GM12878 (cell line): ENCODE results near the gene DOCK1. TPM values are rescaled to one million over a fixed set of nuclear protein-coding genes. Genes with fewer than 3 reads are reported as not detected.

Source experiments
- ATAC-seq: fragments of 200-7000 bp; cut with Tn5 transposase; 3 replicates; pipeline ENCODE4 v1.9.1; 2020; ENCODE audit warnings: mild to moderate bottlenecking, moderate library complexity
- BruUV-seq: library from RNA; stranded (reverse); fragments of 400-500 nt; replicated peaks from 2 replicates; lab custom pipeline; 2021; lab: Mats Ljungman, UMichigan
- CTCF ChIA-PET: fragments of 300-600 bp; sonication (Branson Sonifier 250); formaldehyde crosslinking; extraction: SDS; loops from one replicate; lab custom pipeline; 2021; ENCODE audit warnings: inconsistent platforms; lab: Yijun Ruan, JAX
- POLR2A ChIA-PET: fragments of 350-600 bp; formaldehyde crosslinking; extraction: SDS; loops from one replicate; lab custom pipeline; 2021; ENCODE audit warnings: inconsistent platforms; lab: Charles Lee
- RAD21 ChIA-PET: fragments of 300-600 bp; sonication (Branson Sonifier 250); formaldehyde crosslinking; loops from one replicate; lab custom pipeline; 2023; ENCODE audit warnings: antibody characterized with exemption; ENCODE audit not compliant: unreplicated experiment; lab: Charles Lee
- SMC1A ChIA-PET: fragments of 300-600 bp; sonication (Branson Sonifier 250); formaldehyde crosslinking; loops from one replicate; lab custom pipeline; 2023; ENCODE audit not compliant: unreplicated experiment, uncharacterized antibody; lab: Charles Lee
- DNase-seq: peaks from one replicate; pipeline ENCODE4 v3.0.0-alpha.2; 2011; ENCODE audit warnings: low read depth, low spot score
- FAIRE-seq: peaks from 3 replicates; lab custom pipeline; 2011; peaks lifted over from hg19 to GRCh38; lab: Jason Lieb, UNC
- H2AFZ ChIP-seq: 2 replicates; pipeline ENCODE4 v1.6.0; 2011; ENCODE audit warnings: low read depth, low read length, control low read depth; ENCODE audit not compliant: control insufficient read depth
- H3K27ac ChIP-seq: 2 replicates; pipeline ENCODE4 v1.5.1; 2011; ENCODE audit warnings: control low read depth; ENCODE audit not compliant: control insufficient read depth, insufficient read depth
- H3K27me3 ChIP-seq, 2 experiments: replicated peaks in 1 of 2; 2 replicates each; pipeline versions ENCODE4 v1.6.0 to v1.6.1; 2011; ENCODE audit warnings: low read length in 1 of 2; ENCODE audit not compliant: control insufficient read depth in 2 of 2, insufficient read depth in 2 of 2
- H3K36me3 ChIP-seq, 2 experiments: 2 replicates each; pipeline ENCODE4 v1.5.1; 2011; ENCODE audit warnings: low read length in 1 of 2; ENCODE audit not compliant: control insufficient read depth in 2 of 2, insufficient read depth in 2 of 2
- H3K4me1 ChIP-seq: 2 replicates; pipeline ENCODE4 v1.6.1; 2011; ENCODE audit warnings: mild to moderate bottlenecking, low read length, moderate library complexity, mixed read lengths; ENCODE audit not compliant: control insufficient read depth, insufficient read depth
- H3K4me2 ChIP-seq: 2 replicates; pipeline ENCODE4 v1.6.0; 2011; ENCODE audit warnings: control low read depth; ENCODE audit not compliant: control insufficient read depth, insufficient read depth
- H3K4me3 ChIP-seq: fragments of 200-600 bp; sonication (generic); 2 replicates; pipeline ENCODE4 v1.5.1; 2016
- H3K79me2 ChIP-seq: 2 replicates; pipeline ENCODE4 v1.6.0; 2011; ENCODE audit warnings: low read length; ENCODE audit not compliant: control insufficient read depth, insufficient read depth
- H3K9ac ChIP-seq: 2 replicates; pipeline ENCODE4 v1.8.0; 2011; ENCODE audit warnings: low read length, control low read depth, mixed read lengths; ENCODE audit not compliant: control insufficient read depth, insufficient read depth
- H3K9me3 ChIP-seq: replicated peaks from 3 replicates; pipeline ENCODE4 v1.5.1; 2011; ENCODE audit warnings: mild to moderate bottlenecking, low read length; ENCODE audit not compliant: control insufficient read depth, insufficient read depth
- H4K20me1 ChIP-seq: 2 replicates; pipeline ENCODE4 v1.6.0; 2011; ENCODE audit not compliant: control insufficient read depth, insufficient read depth
- CBFB ChIP-seq: IDR thresholded peaks from 2 replicates; pipeline ENCODE4 v1.6.1; 2016; ENCODE audit warnings: antibody characterized with exemption, low read depth
- CREB1 ChIP-seq: IDR thresholded peaks from 2 replicates; pipeline ENCODE4 v1.6.1; 2012; ENCODE audit warnings: low read depth, mild to moderate bottlenecking, inconsistent platforms
- E2F8 ChIP-seq: fragments of 450-650 bp; IDR thresholded peaks from 2 replicates; pipeline ENCODE4 v1.6.1; 2018; ENCODE audit warnings: mild to moderate bottlenecking, low read depth, moderate library complexity; ENCODE audit not compliant: partially characterized antibody
- IRF5 ChIP-seq: fragments of 450-650 bp; IDR thresholded peaks from 2 replicates; pipeline ENCODE4 v1.6.1; 2017; ENCODE audit warnings: borderline replicate concordance
- MYC ChIP-seq: IDR thresholded peaks from 2 replicates; pipeline ENCODE4 v1.6.1; 2011; ENCODE audit warnings: mild to moderate bottlenecking, low read length, moderate library complexity, inconsistent platforms; ENCODE audit not compliant: insufficient read depth, insufficient replicate concordance, insufficient read length, severe bottlenecking
- NFYB ChIP-seq: IDR thresholded peaks from 2 replicates; pipeline ENCODE4 v1.6.1; 2011; ENCODE audit warnings: low read depth, mild to moderate bottlenecking, low read length, improper control_type of control experiment, moderate library complexity; ENCODE audit not compliant: insufficient read depth
- PAX5 ChIP-seq: IDR thresholded peaks from 2 replicates; pipeline ENCODE4 v1.6.1; 2011; ENCODE audit warnings: low read depth, low read length, borderline replicate concordance
- PBX3 ChIP-seq: IDR thresholded peaks from 2 replicates; pipeline ENCODE4 v1.6.1; 2011; ENCODE audit warnings: mild to moderate bottlenecking, low read depth, low read length, moderate library complexity; ENCODE audit not compliant: insufficient replicate concordance
- POLR2AphosphoS5 ChIP-seq: IDR thresholded peaks from 2 replicates; pipeline ENCODE4 v1.6.1; 2011; ENCODE audit warnings: mild to moderate bottlenecking, low read length, inconsistent platforms
- SP1 ChIP-seq: IDR thresholded peaks from one replicate; pipeline ENCODE4 v1.6.1; 2011; ENCODE audit warnings: low read depth, low read length
- TARDBP ChIP-seq: IDR thresholded peaks from 2 replicates; pipeline ENCODE4 v1.6.1; 2016; ENCODE audit warnings: borderline replicate concordance
- TCF12 ChIP-seq: IDR thresholded peaks from 2 replicates; pipeline ENCODE4 v1.6.1; 2011; ENCODE audit warnings: low read depth, mild to moderate bottlenecking, low read length
- ZBED1 ChIP-seq: IDR thresholded peaks from 2 replicates; pipeline ENCODE4 v1.6.1; 2016; ENCODE audit warnings: borderline replicate concordance
- ZBTB33 ChIP-seq: fragments of 450-650 bp; IDR thresholded peaks from 2 replicates; pipeline ENCODE4 v1.6.1; 2017; ENCODE audit warnings: mild to moderate bottlenecking
- ZBTB4 ChIP-seq: fragments of 450-650 bp; formaldehyde crosslinking; IDR thresholded peaks from 2 replicates; pipeline ENCODE4 v1.4.0; 2022; ENCODE audit warnings: mild to moderate bottlenecking, moderate library complexity
- WGBS: methylation state at CpG from one replicate; pipeline ENCODE4 v1.1.6; 2016; ENCODE audit warnings: low lambda C conversion rate; ENCODE audit not compliant: insufficient replicate concordance, insufficient coverage; ENCODE audit errors: missing lambda C conversion rate; 5-methylcytosine and 5-hydroxymethylcytosine counted together
- in situ Hi-C: fragments of 300-500 bp; cut with MboI; formaldehyde crosslinking; loops from 9 replicates; pipeline ENCODE4 v1.14.3; 2018; ENCODE audit warnings: mixed read lengths
- intact Hi-C: fragments of 100-400 bp; cut with micrococcal nuclease; formaldehyde crosslinking; loops from one replicate; pipeline ENCODE4 v1.14.2; 2022; ENCODE audit not compliant: unreplicated experiment
- polyA plus RNA-seq, 11 experiments: library from polyadenylated mRNA; depleted of rRNA in 4 of 11; unstranded in 6 of 11; stranded (reverse) in 5 of 11; fragments of >200 nt; fragmentation: Nextera tagmentation in 4 of 11; fragmentation: Illumina TruSeq in 1 of 11; extraction: Ambion mirVana in 4 of 11; extraction: Trizol in 1 of 11; gene quantifications; 1 replicate in 1 of 11; 2 replicates in 10 of 11; pipeline versions ENCODE4 v1.2.1 to v1.2.3, GENCODE V29; 2011 to 2016; ENCODE audit warnings: inconsistent platforms in 2 of 11, missing spikeins in 2 of 11, low read depth in 1 of 11
- total RNA-seq, 4 experiments: library from RNA; depleted of rRNA in 3 of 4; stranded (reverse); fragments of >200 nt in 3 of 4; fragmentation: Illumina TruSeq in 1 of 4; extraction: Trizol in 1 of 4; gene quantifications; 2 replicates each; pipeline versions ENCODE4 v1.2.1 to v1.2.3, GENCODE V29; 2013 to 2021

DOCK1 gene
- total and polyA plus RNA-seq, 10 of the 15 experiments (the other 5 are each of a cell fraction or from before 2014, with no cell fraction given) = 0.05 to 0.18 TPM; not detected in 8

GRCh38 chr10:127028556-127028955, 123.3 kb downstream of the DOCK1 start:
- intact Hi-C loops = no loop called here
- TF ChIP-seq E2F8 = no peak
- no peak for TF ChIP-seq NFYB
- TF ChIP-seq POLR2AphosphoS5 = no peak
- TF ChIP-seq MYC = no peak
- TF ChIP-seq CBFB = no peak
- no peak for TF ChIP-seq ZBTB4 (CRISPR knock-in tag)
- no peak for TF ChIP-seq IRF5
- TF ChIP-seq TCF12 = no peak
- no peak for TF ChIP-seq PAX5
- no peak for TF ChIP-seq PBX3
- TF ChIP-seq ZBTB33 = no peak
- TF ChIP-seq TARDBP = no peak
- TF ChIP-seq SP1 = no peak
- TF ChIP-seq ZBED1 = no peak
- TF ChIP-seq CREB1 = no peak

More at GRCh38 chr10:127028556-127028955, 123.3 kb downstream of the DOCK1 start:
- Histone ChIP-seq H4K20me1 (no peaks in the 10 kb centered on the region), H3K4me3 (no peak overlapping the region), H3K9me3 (no peaks in the 10 kb centered on the region), H3K27ac (no peak overlapping the region), H3K4me2 (no peak overlapping the region), H3K36me3 (no peaks in the 10 kb centered on the region), H3K9ac (no peak overlapping the region), H3K79me2 (no peaks in the 10 kb centered on the region), H2AFZ (no peak overlapping the region), H3K4me1 (no peaks in the 10 kb centered on the region), H3K27me3 (no peaks in the 10 kb centered on the region)
- POLR2A ChIA-PET = no interaction called here
- SMC1A ChIA-PET = no interaction called here
- DNase-seq = no peak
- CTCF ChIA-PET = no interaction called here
- no peak for ATAC-seq
- RAD21 ChIA-PET = no interaction called here
- WGBS = 18% methylated on average over 8 of the region's 8 CpGs
- no TSS peak for BruUV-seq
- in situ Hi-C loops = no loop called here
- no peak for FAIRE-seq
